ENCODE measurements around the gene TSACC.
A peak's percentile ranks its signal among the peaks of the same experiment; 100 is the strongest.

Gene TSACC

GRCh38 chr1:156359973-156360372 is 21.6 kb downstream of the TSACC start:
- TF ChIP-seq CTCF (conservative IDR thresholded peaks at IDR 0.05), result 0 out of 2 replicates have a peak, but pooled peaks have one; percentile 15
- no peak overlapping the region for H3K27ac ChIP-seq

- TF ChIP-seq CTCF (conservative IDR thresholded peaks at IDR 0.05), result no peak
Observed at GRCh38 chr1:156360534-156360933, 22.2 kb downstream of the TSACC start.

GRCh38 chr1:156365754-156366153 is 27.4 kb downstream of the TSACC start:
- TF ChIP-seq CTCF (conservative IDR thresholded peaks at IDR 0.05), result no peak
- H3K27ac ChIP-seq, result no peak overlapping the region

More at GRCh38 chr1:156360534-156360933, 22.2 kb downstream of the TSACC start:
- no peak overlapping the region for H3K27ac ChIP-seq

GRCh38 chr1:156366378-156367166 is 28.2 kb downstream of the TSACC start:
- no peak for TF ChIP-seq CTCF (conservative IDR thresholded peaks at IDR 0.05)
- H3K27ac ChIP-seq, result no peak overlapping the region

- no peak for TF ChIP-seq CTCF (conservative IDR thresholded peaks at IDR 0.05)
- H3K27ac ChIP-seq, result peak overlapping the region; percentile 57; the same call in 1 of the 2 replicates
Observed at GRCh38 chr1:156367383-156368156, 29.2 kb downstream of the TSACC start.

- no peak for TF ChIP-seq CTCF (conservative IDR thresholded peaks at IDR 0.05)
Observed at GRCh38 chr1:156368157-156368658, 29.9 kb downstream of the TSACC start.

More at GRCh38 chr1:156368157-156368658, 29.9 kb downstream of the TSACC start:
- H3K27ac ChIP-seq, result peak overlapping the region; percentile 57; the same call in 1 of the 2 replicates
